Femur (tissue), 1 donor: ENCODE results near the gene WBP1L.
"Not testable (repeated sequence)": the region's sequence is repeated elsewhere in the genome, so short reads cannot be mapped to it uniquely, and the experiment has no call there.

Experiments used
- DNase-seq: peaks from one replicate; pipeline ENCODE4 v3.0.0-alpha.2; 2017

The WBP1L gene

DNA sequence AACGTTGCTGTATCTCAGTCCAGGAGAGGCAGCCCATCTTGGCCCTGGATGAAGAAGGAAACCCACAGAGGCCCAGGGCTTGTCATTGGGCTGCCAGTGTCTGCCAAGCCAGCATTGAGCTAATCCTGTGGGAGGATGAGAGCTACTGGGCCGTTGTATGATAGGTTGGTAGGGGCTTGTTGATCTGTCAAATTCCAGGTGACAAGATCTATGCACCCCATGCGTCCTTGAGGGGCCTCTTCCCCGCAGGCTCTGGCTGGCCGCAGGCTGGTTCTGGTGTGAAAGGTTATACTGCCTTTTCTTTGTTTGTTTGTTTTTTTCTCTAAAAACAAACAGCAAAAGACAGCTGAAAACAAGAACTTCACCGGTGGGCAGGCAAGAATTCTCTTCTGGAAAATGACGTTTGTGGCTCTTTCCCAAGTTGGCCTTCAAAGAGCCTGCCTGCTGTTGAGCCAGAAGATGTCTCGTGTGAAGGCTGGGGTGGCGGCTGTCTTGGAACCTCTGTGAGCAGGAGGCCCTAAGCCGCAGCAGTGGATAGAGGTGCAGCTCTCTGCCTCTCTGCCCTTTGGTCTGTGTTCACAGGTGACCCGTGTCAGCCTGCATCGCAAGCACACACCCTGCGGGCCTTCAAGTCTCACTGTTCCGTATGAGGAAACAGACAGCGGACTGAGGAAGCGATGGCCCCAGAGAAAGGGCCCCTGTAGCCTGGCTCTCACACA, 70.1 kb downstream of the WBP1L start:
- peak; percentile 51 for DNase-seq

DNA sequence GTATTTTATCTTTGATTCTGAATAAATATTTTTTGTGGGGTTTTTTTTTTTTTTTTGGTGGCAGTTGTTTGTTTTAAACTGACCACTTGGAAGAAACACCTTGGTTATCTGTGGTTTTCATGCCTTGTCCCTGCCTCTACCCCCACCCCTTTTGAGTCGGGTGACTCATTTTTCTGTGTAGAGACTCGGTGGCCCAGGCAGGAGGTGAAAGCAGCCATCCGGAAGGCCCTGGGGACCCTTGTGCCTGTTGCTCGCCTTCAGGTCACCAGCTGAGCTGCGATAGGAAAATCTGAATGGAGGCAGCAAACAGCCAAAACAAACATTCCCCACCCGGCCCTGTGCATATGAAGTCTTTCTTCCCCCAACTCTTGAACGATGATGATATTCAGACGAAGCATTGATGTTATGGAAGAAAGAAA, 70.7 kb downstream of the WBP1L start:
- peak; percentile 54 for DNase-seq

- peak; percentile 67 for DNase-seq
These were observed 71.3 kb downstream of the WBP1L start for GRCh38 chr10:102814873-102815661.

GRCh38 chr10:102815790-102816549, 72.2 kb downstream of the WBP1L start:
- DNase-seq: peak; percentile 55

GRCh38 chr10:102817175-102817574, 73.4 kb downstream of the WBP1L start:
- DNase-seq: no peak

GRCh38 chr10:102819054-102819453, 75.3 kb downstream of the WBP1L start:
- DNase-seq: peak; percentile 50

DNA sequence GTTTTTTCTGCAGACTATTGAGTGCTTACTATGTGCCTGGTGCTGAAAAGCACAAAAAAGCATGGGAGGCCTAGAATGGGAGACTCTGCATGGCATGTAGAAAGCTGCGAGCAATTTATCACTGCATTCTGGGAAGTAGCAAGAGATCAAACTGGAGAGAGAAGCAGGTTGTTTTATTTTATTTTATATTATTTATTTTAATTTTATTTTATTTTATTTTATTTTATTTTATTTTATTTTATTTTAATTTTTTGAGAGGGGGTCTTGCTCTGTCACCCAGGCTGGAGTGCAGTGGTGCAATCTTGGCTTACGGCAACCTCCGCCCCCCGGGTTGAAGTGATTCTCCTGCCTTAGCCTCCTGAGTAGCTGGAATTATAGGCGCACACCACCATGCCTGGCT, 76.3 kb downstream of the WBP1L start:
- DNase-seq: not testable (repeated sequence)

DNA sequence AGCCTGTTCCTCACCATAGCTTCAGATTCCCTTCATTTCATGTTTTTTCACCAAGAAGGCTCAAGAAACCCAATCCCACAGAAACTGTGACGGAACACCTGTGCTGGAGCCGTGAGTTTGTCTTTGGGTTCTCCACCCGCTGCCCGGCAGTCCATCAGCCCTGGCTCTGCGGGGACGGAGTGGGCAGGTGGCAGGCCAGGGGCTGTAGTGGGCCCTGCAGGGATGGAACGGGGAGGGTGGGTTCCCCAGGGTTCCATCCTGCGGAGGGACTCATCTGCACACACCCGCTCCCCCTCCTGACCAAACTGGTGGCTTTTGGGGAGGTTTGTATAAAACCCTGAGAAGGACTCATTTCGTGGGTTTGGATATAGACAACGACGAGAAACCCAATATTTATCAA, 78.5 kb downstream of the WBP1L start:
- DNase-seq: no peak

GRCh38 chr10:102824664-102825063, 80.9 kb downstream of the WBP1L start:
- no peak for DNase-seq

DNA sequence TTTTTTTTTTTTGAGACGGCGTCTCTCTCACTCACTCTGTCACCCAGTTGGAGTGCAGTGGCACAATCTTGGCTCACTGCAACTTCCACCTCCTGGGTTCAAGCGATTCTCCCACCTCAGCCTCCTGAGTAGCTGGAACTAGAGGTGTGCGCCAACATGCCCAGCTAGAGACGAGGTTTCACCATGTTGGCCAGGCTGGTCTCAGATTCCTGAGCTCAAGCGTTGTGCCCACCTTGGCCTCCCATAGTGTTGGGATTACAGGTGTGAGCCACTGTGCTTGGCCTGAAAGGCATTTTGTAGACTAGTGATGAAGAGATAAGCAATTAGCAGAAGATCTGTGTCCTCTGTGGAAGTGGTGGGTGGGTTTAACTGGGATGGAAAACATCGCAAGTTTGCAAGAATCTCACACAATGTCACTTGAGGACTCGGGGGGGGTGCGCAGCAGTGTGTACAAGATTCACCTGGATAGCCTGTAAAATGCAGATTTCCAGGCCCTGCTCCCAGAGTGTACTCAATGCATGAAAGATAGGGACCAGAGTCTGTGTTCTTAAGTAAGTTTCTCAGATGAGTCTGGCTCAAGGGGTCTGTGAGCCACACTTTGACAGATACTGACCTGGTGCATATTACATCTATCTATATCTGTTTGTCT, 82.5 kb downstream of the WBP1L start:
- DNase-seq: no peak

GRCh38 chr10:102827597-102827975, 83.8 kb downstream of the WBP1L start:
- DNase-seq: no peak

DNA sequence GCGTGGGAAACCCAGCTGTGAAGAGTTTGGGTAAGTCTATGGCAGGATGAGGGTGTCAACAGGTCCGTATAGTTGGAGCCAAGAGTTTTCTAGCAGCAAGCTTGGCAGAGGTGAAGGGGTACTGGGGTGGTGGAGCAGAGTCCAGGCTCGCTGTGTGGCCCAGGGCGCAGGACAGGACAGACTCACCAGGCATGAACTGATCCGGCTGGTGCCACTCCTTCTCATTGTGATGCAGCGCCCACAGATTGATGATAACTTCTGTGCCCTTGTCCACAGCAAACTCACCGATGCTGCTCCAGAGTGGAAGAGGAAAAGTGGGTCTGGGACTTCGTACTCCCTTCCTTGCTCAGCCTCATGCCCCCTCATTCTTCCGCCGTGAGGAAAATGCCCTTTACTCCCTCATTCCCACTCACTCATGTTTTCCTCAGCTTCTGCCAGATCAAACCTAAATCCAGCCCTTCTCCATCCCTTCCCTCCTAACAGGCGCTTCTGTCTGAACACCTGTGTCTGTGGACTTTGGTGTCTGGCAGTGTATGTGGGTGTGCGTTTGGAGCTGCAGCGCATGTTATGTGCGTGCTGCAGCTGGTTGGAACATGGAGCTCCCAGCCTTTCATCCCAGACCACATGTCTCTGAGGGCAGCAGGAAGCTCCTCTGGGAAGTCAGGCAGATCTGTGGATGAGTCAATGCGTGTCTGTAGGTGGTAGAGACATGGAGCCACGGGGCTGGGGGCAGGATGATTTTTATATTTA, 87.7 kb downstream of the WBP1L start:
- no peak for DNase-seq

DNA sequence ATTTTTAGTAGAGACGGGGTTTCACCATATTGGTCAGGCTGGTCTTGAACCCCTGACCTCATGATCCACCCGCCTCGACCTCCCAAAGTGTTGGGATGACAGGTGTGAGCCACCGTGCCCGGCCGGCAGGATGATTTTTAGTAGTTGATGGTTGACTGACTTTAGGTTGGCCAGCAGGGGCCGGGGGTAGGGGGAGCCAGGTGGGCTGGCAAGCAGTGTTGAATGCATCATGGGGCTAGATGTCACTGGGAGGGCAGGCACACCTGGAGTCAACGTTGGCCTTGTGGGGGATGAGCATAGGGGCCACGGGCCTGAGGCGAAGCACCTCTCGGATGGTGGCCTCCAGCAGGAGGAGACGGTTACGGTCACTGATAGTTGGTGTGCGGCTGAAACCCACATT, 88.5 kb downstream of the WBP1L start:
- DNase-seq: no peak

DNA sequence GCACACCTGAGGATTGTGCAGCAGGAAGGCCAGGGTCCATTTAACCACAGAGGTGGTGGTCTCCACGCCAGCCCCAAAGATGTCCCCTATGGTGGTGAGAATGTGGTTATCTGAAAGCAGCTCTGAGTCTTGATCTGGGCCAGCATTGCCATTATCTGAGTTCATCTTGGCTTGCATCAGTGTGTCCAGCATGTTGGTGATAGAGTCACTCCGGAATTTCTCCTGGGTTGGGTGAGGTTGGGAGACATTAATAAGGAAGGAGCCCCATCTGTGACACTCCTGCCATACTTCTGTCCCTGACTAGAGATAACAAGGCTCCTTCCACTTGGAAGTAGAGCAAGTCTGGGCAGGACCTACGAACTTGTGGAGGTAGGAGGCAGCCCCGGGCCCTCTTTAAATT, 89.2 kb downstream of the WBP1L start:
- DNase-seq: no peak

- DNase-seq: no peak
These were observed 90.4 kb downstream of the WBP1L start for GRCh38 chr10:102834143-102834542.

GRCh38 chr10:102835007-102835482, 91.3 kb downstream of the WBP1L start:
- peak; percentile 87 for DNase-seq

- DNase-seq: no peak
These were observed 93.5 kb downstream of the WBP1L start, which contains the start of gene CYP17A1 for GRCh38 chr10:102837230-102837721. TSS of gene CYP17A1 (minus strand) at chr10:102837413. CDS start at chr10:102837361, 52 bp downstream.

GRCh38 chr10:102838276-102838927, 94.7 kb downstream of the WBP1L start:
- not testable (repeated sequence) for DNase-seq

GRCh38 chr10:102841827-102842345, 98.1 kb downstream of the WBP1L start:
- DNase-seq: no peak

DNA sequence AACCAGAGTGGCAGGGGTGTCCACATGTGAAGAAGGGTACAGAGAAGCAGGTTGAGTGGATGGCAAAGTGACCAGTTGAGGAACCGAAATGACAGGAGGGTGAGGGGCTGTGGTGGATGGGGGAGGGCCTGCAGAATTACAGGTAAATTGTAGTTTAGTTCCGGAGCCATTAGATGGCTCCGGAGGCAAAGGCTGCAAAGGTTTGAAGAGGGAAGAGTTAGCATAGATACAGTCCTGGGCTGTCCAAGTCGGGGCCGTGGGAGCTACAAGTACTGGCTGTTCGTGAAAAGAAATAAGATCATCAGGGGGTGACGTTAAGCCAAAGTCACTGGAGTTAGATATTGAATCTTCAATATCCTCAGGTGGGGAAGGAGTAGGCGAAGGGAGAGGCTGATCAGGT, 99.4 kb downstream of the WBP1L start:
- DNase-seq: not testable (repeated sequence)

- not testable (repeated sequence) for DNase-seq
These were observed 100.5 kb downstream of the WBP1L start for GRCh38 chr10:102844190-102844776.
